GM19099 (cell line): ENCODE data around the gene GFPT2.

Source experiments
- POLR2A ChIP-seq: IDR thresholded peaks from 3 replicates; pipeline ENCODE4 v1.6.1; 2011; ENCODE audit warnings: low read depth; ENCODE audit not compliant: insufficient read length; ENCODE audit errors: extremely low read depth

GFPT2 gene

DNA sequence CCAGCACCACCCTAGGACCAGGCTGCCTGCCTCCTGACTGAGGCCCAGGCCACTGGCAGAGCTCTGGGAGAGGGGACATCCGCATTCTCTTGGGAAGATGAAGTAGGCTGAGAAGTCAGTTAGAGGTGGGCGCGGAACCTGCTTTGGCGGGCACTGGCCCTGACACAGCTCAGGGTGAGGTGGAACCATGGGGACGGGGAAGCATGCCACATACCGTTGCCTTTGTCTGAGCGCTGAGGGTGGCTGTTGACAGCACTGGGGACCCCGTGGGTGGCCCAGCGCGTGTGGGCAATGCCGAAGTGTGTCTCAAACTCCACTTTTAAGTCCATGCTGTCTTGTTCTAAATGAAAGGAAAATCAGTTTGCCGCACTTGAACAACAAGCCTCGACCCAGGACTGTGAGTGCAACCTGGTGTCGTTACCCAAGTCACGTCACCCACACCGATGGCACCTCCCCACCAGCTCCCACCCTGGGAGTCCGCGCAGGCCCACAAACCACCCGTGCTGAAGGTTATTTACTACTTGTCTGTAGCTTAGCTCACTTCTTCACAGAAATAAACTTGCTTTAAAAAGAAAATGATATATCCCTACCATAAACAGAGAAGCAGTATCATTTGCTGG is 17.4 kb downstream of the GFPT2 start:
- no peak for TF ChIP-seq POLR2A

DNA sequence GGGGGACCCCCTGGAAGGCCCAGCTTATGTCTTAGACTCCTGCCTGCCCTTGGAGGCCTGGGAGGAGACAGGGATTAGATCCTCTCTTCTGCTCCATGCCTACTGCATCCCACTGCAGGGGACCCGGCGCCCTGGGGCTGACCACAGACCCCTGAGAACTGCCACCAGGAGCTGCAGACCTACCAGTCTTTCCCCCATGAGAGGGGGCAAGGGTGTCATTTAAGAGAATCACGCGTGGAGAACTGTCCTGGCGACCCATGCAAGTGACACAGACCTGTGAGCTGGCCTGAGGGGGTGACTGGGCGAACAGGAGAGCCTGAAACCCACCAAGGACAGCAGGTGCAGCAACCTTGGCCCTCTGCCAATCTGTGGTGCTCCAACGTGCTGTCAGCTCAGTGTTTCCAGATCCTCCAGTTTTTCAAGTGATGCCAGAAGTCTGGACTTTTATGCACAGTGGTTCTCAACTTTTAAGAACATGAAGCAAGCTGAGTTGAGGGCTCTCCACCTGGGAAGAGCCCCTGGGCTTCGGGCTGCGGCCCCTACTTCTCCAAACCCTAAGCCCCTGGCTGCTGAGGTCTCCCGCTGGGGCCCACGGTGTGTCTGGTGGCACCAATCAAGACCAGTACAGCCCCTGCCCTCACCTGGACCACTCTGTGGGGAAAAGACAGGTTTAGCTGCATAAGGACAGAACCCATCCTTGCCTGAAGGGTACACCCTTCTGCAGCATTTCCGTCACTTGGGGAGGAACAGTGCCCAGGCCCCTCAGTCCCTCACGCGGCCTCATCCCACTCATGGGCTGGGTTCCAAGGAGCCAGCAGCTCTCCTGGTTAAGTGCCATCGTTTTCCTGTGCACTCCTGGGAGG is 18.2 kb downstream of the GFPT2 start:
- TF ChIP-seq POLR2A, result no peak

- no peak for TF ChIP-seq POLR2A
Measured at GRCh38 chr5:180334176-180334575, 19.0 kb downstream of the GFPT2 start.

GRCh38 chr5:180333661-180334060 is 19.5 kb downstream of the GFPT2 start:
- no peak for TF ChIP-seq POLR2A

DNA sequence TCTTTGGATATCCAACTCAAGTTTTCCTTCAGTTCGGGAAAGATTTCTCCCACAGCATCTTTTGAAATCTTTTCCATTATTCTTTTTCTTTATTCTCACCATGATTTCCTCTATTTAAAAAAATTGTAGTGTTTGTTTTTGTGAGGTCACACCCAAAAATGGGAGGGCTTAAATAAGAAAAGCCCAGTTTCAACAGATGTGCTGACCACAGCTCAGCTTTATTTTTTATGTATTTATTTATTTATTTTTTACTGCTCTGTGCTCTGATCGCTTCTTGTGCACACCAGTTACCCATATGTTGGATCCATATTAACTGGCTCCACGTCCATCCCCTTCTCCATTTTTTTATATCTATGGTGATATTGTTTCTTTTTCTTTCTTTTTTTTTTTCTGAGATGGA is 20.3 kb downstream of the GFPT2 start:
- TF ChIP-seq POLR2A, result no peak

- TF ChIP-seq POLR2A, result no peak
Measured at GRCh38 chr5:180332051-180332517, 21.1 kb downstream of the GFPT2 start.

- TF ChIP-seq POLR2A, result no peak
Measured at GRCh38 chr5:180331647-180331950, 21.5 kb downstream of the GFPT2 start.

GRCh38 chr5:180330810-180331646 is 22.1 kb downstream of the GFPT2 start:
- no peak for TF ChIP-seq POLR2A

DNA sequence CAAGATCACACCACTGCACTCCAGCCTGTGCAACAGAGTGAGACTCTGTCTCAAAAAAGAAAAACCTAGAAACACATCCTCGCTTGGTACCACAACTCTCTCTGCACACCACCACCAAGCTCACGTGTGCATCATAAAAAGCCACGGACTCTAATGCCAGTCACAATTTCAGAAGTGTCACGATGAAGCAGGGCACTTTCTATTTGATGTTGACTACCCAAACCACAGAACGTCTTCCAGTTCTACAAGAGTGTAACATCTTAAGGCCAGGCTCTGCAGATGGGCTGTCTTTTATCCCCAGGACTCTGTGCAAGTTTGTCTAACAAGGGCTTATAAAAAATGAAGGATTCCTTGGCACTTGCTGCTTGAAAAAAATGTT is 22.9 kb downstream of the GFPT2 start:
- no peak for TF ChIP-seq POLR2A

GRCh38 chr5:180329606-180330269 is 23.4 kb downstream of the GFPT2 start:
- no peak for TF ChIP-seq POLR2A

DNA sequence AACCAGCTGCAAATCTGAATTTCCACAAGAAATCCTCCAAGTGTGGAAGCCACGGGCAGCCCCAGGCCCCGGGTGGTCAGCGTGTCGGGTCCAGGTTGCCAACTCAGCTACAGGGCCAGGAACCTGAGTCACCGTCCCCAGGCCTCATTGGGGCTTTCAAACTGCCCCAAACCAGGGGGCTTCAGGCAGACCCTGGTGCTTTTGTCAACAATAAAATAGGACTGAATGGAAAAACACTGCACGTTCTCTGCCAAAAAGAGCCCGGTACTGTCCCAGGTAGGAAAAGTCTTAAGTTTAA is 24.0 kb downstream of the GFPT2 start:
- TF ChIP-seq POLR2A, result no peak

GRCh38 chr5:180328296-180329137 is 24.6 kb downstream of the GFPT2 start:
- TF ChIP-seq POLR2A, result no peak

DNA sequence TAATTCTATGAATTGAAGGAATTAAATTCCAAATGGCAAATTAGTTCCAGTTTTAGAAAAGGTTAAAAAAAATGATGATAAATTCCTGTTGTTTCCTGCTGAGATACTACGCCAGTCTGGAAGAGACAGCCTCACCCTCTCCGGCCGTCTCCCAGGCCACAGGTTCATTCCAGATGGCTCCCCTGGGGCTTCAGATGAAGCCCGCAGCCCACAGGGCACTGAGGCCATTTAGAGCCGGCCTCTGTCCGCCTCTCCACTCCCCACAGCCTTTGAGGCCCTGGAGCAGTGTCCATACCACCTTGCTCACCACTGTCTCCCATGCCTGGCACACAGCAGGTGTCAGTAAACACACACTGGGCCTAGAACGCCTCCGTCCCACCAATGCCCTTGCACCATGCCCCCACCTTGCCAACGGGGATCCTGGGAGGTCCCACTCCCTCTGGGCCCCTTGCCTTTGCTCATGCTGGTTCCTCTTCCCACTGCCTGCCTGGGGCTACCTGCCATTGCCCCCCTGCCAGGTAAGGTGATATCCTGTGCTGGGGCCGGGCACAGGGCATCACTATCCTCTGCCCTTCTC is 26.1 kb downstream of the GFPT2 start:
- no peak for TF ChIP-seq POLR2A

- TF ChIP-seq POLR2A, result no peak
Measured at GRCh38 chr5:180324601-180324950, 28.6 kb downstream of the GFPT2 start.

- TF ChIP-seq POLR2A, result no peak
Measured at GRCh38 chr5:180323941-180324600, 29.1 kb downstream of the GFPT2 start.
